ENCODE measurements around the gene GALNTL6. TPM values are rescaled to one million over a fixed set of nuclear protein-coding genes. Genes with fewer than 3 reads are reported as not detected.
"Not testable (repeated sequence)": the region's sequence is repeated elsewhere in the genome, so short reads cannot be mapped to it uniquely, and the experiment has no call there.

GALNTL6 gene
- total RNA-seq, 1 donor from 2014 or later: not detected

DNA sequence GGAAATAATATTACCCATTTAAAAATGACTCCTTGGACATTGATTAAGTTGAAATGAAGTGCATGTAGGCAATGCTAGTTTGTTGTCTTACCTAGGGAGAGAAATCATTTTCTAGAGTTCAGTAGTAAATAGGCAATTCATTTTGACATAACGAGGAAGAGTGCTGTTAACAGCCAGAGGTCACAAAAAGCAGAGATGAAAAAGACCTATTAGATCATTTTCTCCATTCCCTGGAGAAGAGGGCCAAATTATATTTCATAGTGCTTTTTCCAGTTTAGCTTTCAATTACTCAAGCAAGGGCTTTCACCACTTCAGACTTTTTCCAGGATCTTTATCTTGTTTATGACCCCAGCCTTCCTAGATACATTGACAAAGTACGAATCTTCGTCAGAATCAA lies 981.1 kb downstream of the GALNTL6 start:
- no peak for DNase-seq
- no peaks in the 10 kb centered on the region for H3K4me1 ChIP-seq
- H3K27ac ChIP-seq (replicated peaks): no peak overlapping the region
- H3K9me3 ChIP-seq (replicated peaks): no peaks in the 10 kb centered on the region
- intact Hi-C loops (cut with micrococcal nuclease): no loop called here
- H3K36me3 ChIP-seq: no peaks in the 10 kb centered on the region
- TF ChIP-seq, protein P1, sequence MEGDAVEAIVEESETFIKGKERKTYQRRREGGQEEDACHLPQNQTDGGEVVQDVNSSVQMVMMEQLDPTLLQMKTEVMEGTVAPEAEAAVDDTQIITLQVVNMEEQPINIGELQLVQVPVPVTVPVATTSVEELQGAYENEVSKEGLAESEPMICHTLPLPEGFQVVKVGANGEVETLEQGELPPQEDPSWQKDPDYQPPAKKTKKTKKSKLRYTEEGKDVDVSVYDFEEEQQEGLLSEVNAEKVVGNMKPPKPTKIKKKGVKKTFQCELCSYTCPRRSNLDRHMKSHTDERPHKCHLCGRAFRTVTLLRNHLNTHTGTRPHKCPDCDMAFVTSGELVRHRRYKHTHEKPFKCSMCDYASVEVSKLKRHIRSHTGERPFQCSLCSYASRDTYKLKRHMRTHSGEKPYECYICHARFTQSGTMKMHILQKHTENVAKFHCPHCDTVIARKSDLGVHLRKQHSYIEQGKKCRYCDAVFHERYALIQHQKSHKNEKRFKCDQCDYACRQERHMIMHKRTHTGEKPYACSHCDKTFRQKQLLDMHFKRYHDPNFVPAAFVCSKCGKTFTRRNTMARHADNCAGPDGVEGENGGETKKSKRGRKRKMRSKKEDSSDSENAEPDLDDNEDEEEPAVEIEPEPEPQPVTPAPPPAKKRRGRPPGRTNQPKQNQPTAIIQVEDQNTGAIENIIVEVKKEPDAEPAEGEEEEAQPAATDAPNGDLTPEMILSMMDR (IDR thresholded peaks at IDR 0.05; ENCODE audit: borderline replicate concordance): no peak
- no peaks in the 10 kb centered on the region for H3K27me3 ChIP-seq (ENCODE audit: low read depth)
- H3K4me3 ChIP-seq: no peak overlapping the region

DNA sequence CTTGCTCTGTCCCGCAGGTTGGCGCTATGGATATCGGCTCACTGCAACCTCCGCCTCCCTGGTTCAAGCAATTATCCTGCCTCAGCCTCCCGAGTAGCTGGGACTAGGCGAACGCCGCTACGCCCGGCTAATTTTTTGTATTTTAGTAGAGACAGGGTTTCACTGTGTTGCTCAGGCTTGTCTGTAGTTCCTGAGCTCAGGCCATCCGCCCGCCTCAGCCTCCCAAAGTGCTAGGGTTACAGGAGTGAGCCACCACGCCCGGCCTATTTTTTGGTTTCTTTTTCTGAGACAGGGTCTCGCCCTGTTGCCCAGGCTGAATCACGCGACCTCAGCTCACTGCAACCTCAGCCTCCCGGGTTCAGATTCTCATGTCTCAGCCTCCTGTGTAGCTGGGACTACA lies 984.1 kb downstream of the GALNTL6 start:
- H3K36me3 ChIP-seq; H3K27me3 ChIP-seq (ENCODE audit: low read depth); DNase-seq; H3K4me3 ChIP-seq; H3K4me1 ChIP-seq; H3K9me3 ChIP-seq (replicated peaks); H3K27ac ChIP-seq (replicated peaks); intact Hi-C loops (cut with micrococcal nuclease): not testable (repeated sequence)

DNA sequence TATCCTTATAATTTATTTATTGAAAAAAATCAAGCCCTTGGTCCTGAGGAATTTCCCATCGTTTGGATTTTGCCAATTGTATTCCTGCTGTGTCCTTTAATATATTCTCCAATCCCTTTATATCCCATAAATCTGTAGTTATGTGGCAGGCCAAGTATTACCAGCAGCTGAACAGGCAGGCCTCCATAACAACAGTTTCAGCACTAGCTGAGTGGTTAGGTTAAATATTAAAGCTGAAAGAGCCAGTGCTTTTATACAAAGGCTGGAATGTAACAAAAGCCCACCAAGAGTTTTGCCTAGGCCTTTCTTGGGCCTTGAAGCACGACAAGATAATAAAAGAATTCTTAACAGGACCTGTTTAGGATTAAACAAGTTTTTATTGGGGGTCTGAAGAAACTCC lies 988.8 kb downstream of the GALNTL6 start:
- Histone ChIP-seq H3K9me3 (replicated peaks) (no peaks in the 10 kb centered on the region), H3K36me3 (no peaks in the 10 kb centered on the region), H3K4me3 (no peak overlapping the region), H3K27me3 (ENCODE audit: low read depth) (no peaks in the 10 kb centered on the region), H3K27ac (replicated peaks) (no peak overlapping the region), H3K4me1 (no peaks in the 10 kb centered on the region)
- TF ChIP-seq, protein P1 (IDR thresholded peaks at IDR 0.05; ENCODE audit: borderline replicate concordance): no peak
- DNase-seq: no peak
- intact Hi-C loops (cut with micrococcal nuclease): no loop called here

DNA sequence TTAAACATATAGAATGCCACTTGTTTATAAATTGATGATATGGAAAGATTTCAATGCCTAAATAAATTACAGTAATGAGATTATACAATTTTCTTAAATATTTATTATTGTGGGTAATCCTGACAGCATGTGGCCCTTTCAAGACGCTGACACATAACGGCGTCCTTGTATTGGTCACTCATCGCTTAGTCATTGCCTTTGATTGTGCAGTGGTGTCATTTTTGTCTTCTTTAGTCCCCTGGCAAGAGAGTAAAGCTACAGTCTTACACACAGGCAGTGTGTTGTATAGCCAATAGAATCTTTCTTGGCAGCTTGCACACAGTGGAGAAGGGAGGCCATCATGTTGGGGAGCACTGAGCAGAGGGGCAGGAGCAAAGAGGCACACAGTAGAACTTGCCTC lies 993.6 kb downstream of the GALNTL6 start:
- Histone ChIP-seq H3K36me3 (no peaks in the 10 kb centered on the region), H3K4me1 (no peaks in the 10 kb centered on the region), H3K9me3 (replicated peaks) (no peaks in the 10 kb centered on the region), H3K27ac (replicated peaks) (no peak overlapping the region), H3K4me3 (no peak overlapping the region), H3K27me3 (ENCODE audit: low read depth) (peaks cover 10% of the 10 kb centered on the region)
- TF ChIP-seq, protein P1 (IDR thresholded peaks at IDR 0.05; ENCODE audit: borderline replicate concordance): no peak
- no peak for DNase-seq
- intact Hi-C loops (cut with micrococcal nuclease): no loop called here

DNA sequence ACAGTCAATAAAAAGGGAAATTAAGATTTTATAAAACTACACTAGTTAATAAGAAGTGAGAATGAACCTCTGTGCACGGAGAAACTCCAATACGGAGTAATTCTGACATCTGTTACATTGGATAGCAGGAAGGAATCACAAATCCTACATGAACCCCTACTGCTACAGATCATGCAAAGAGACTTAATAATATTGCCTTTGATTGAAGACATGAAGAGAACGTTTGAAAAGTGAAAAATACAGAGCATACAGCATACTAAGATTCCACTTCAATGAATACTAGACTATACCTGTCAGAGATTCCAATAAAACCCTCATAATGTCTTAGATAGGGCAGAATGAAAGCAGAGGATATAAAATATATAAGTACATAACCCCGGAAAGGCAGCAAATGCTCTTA lies 995.0 kb downstream of the GALNTL6 start:
- H3K4me1 ChIP-seq: no peaks in the 10 kb centered on the region
- no peak for DNase-seq
- no peak overlapping the region for H3K4me3 ChIP-seq
- H3K27ac ChIP-seq (replicated peaks): no peak overlapping the region
- no peaks in the 10 kb centered on the region for H3K9me3 ChIP-seq (replicated peaks)
- no peaks in the 10 kb centered on the region for H3K36me3 ChIP-seq
- TF ChIP-seq, protein P1 (IDR thresholded peaks at IDR 0.05; ENCODE audit: borderline replicate concordance): no peak
- intact Hi-C loops (cut with micrococcal nuclease): no loop called here
- H3K27me3 ChIP-seq (ENCODE audit: low read depth): peaks cover 10% of the 10 kb centered on the region

DNA sequence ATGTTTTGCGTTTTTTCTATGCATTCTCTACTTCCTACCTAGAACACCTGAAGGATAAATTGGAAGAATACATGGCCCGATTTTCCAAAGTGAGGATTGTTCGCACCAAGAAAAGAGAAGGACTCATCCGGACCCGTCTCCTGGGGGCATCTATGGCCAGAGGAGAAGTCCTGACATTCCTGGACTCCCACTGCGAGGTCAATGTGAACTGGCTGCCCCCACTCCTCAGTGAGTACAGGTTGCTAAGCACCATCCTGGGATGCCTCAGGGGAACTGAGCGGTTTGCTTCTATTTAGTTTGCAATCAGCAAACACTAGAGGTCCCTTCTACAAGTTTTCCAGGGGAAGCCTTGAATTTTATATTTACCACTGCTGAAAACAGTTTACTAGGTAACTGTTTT lies 996.1 kb downstream of the GALNTL6 start:
- no peak overlapping the region for H3K27ac ChIP-seq (replicated peaks)
- intact Hi-C loops (cut with micrococcal nuclease): no loop called here
- peaks cover 10% of the 10 kb centered on the region for H3K27me3 ChIP-seq (ENCODE audit: low read depth)
- TF ChIP-seq, protein P1 (IDR thresholded peaks at IDR 0.05; ENCODE audit: borderline replicate concordance): no peak
- no peaks in the 10 kb centered on the region for H3K4me1 ChIP-seq
- H3K36me3 ChIP-seq: no peaks in the 10 kb centered on the region
- no peaks in the 10 kb centered on the region for H3K9me3 ChIP-seq (replicated peaks)
- no peak overlapping the region for H3K4me3 ChIP-seq
- no peak for DNase-seq

Measured in left ventricle myocardium inferior (tissue), 1 donor.